HG02943 (cell line): Measurements from ENCODE around the gene TUBB3.
A peak's percentile ranks its signal among the peaks of the same experiment; 100 is the strongest.
"Not testable (repeated sequence)": the region's sequence is repeated elsewhere in the genome, so short reads cannot be mapped to it uniquely, and the experiment has no call there.

Experiments
- ATAC-seq: cut with Tn5 transposase; IDR thresholded peaks from one replicate; pipeline ENCODE4 v1.9.1; 2021; ENCODE audit warnings: mild to moderate bottlenecking, low read depth, moderate library complexity; ENCODE audit not compliant: unreplicated experiment

Gene TUBB3

DNA sequence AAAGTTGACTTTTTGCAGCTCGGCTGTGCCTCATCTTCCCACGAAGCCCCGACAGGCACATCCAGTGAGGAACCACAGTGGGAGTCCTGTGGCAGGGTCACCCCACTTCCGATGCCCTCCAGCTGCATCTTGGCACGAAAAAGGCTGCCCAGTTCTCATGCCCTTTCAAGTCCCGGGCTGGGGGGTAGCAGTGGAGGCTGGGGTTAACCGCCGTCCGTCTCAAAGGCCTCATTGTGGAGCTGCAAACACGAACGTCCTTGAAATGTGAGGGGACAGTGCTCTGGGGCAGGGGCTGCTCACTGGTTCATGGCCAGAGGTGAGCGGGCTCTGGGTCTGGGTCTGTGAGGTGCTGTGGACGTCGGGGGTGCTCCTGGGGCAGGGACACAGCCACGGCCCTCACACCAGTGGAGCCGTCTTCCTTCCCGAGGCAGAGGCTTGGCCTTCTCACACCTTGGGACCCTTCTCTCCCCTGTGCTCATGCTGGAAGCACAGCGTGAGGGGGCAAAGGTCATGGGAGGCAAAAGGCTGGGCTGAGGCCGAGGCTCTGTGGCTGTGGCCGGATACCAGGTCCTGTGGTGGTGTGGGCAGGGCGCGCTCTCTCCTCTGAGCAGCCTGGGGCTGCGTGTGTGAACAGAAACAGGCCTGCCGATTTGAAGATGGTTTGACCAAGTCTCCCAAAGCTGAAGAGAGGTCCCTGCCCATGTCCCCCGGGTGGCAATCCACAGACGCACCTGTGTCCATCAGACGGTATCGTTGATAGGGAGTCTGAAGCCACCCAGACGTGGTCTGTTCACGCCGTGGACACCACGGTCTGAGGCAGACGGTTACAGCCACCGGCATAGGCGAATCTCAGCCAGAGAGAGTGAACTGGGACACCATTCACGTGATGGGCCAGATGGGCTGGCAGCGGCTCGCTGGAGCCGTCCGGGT is 7.6 kb upstream of the TUBB3 start:
- ATAC-seq: no peak

DNA sequence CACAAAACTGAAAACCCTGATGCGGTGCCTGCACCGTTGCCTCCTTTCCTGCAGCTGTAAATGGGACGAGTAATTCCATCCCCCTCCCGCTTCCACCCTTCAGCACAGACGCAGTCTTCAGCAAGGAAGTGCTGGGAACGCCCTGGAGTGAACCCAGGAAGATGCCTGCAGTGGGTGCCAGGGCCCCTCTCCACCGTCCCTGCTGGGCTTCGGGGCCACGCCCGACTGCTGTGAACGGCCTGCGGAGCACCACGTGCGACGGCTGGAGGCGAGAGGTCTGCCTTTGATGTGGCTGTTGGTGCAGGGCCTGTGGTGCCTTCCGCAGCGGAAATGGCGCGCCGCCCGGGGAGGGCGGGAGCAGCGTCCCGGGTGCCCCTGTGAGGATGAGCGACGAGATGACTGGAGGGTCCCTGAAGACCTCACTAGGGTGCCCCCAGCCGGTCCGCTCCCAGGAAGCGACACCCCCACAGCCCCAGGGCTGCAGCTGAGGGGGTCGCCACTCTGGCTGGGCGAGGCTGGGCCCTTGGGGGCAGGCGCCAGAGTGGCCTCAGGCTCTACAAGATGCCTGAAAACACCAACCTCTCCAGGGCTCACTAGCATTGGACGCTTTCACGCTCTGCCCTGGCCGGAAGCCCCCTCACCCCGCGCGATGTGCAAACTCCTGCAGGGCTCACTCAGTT is 5.2 kb upstream of the TUBB3 start:
- ATAC-seq: peak; percentile 64

DNA sequence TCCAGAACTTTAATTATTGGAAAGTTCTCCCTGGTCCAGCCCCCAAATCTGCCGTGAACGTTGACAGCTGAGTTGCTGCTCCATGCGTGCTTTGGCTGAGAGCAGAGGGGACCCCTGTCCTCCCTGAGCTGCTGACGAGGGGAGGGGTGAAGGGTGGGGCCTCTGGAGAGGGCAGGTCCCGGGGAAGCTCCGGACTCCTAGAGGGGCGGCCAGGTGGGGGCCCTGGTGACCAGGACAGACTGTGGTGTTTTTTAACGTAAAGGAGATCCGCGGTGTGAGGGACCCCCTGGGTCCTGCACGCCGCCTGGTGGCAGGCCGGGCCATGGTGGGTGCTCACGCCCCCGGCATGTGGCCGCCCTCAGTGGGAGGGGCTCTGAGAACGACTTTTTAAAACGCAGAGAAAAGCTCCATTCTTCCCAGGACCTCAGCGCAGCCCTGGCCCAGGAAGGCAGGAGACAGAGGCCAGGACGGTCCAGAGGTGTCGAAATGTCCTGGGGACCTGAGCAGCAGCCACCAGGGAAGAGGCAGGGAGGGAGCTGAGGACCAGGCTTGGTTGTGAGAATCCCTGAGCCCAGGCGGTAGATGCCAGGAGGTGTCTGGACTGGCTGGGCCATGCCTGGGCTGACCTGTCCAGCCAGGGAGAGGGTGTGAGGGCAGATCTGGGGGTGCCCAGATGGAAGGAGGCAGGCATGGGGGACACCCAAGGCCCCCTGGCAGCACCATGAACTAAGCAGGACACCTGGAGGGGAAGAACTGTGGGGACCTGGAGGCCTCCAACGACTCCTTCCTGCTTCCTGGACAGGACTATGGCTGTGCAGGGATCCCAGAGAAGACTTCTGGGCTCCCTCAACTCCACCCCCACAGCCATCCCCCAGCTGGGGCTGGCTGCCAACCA is 4.4 kb upstream of the TUBB3 start, which contains the start of gene MC1R:
Gene MC1R (plus strand): TSS at position 410 of the 895 bp plus-strand sequence. CDS start 397 bp downstream, at position 807.
- ATAC-seq: no peak

DNA sequence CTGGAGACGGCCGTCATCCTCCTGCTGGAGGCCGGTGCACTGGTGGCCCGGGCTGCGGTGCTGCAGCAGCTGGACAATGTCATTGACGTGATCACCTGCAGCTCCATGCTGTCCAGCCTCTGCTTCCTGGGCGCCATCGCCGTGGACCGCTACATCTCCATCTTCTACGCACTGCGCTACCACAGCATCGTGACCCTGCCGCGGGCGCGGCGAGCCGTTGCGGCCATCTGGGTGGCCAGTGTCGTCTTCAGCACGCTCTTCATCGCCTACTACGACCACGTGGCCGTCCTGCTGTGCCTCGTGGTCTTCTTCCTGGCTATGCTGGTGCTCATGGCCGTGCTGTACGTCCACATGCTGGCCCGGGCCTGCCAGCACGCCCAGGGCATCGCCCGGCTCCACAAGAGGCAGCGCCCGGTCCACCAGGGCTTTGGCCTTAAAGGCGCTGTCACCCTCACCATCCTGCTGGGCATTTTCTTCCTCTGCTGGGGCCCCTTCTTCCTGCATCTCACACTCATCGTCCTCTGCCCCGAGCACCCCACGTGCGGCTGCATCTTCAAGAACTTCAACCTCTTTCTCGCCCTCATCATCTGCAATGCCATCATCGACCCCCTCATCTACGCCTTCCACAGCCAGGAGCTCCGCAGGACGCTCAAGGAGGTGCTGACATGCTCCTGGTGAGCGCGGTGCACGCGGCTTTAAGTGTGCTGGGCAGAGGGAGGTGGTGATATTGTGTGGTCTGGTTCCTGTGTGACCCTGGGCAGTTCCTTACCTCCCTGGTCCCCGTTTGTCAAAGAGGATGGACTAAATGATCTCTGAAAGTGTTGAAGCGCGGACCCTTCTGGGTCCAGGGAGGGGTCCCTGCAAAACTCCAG is 3.4 kb upstream of the TUBB3 start:
- ATAC-seq: no peak

DNA sequence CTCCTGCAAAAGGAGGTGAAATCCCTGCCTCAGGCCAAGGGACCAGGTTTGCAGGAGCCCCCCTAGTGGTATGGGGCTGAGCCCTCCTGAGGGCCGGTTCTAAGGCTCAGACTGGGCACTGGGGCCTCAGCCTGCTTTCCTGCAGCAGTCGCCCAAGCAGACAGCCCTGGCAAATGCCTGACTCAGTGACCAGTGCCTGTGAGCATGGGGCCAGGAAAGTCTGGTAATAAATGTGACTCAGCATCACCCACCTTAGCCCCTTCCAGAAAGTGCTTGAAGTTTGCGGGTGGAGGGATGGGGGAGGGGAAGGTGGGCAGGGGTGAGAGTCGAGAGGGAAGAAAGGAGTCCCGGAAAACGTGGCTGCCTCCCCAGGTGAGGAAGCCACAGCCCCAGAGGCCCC is 2.4 kb upstream of the TUBB3 start:
- no peak for ATAC-seq

DNA sequence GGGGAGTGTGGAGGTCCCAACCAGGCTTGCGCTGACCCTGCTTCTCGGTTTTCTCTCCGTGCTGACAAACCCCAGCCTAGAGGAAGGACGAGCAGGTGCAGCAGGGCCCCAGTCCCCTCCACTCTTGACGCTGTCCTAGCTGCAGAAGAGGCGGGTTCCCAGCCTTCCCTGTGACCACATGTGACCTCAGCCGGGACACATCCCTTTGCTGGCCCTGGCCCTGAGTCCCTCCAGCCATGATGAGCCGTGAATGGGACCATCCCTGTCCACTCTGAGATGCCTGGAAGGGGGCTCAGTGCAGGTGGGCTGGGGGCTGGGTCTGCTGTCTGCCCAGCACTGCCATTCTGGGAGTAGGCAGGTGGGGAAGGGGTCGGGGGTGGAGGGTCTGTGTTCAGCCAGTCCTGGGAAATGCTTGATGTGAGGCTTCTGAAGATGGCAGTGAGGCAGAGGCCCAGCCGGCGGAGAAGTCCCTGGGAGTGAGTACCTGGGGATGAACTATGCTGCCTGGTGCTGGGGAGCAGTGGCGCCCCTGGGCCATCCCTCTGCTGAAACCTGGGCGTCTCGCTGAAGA is 1.9 kb upstream of the TUBB3 start:
- no peak for ATAC-seq

DNA sequence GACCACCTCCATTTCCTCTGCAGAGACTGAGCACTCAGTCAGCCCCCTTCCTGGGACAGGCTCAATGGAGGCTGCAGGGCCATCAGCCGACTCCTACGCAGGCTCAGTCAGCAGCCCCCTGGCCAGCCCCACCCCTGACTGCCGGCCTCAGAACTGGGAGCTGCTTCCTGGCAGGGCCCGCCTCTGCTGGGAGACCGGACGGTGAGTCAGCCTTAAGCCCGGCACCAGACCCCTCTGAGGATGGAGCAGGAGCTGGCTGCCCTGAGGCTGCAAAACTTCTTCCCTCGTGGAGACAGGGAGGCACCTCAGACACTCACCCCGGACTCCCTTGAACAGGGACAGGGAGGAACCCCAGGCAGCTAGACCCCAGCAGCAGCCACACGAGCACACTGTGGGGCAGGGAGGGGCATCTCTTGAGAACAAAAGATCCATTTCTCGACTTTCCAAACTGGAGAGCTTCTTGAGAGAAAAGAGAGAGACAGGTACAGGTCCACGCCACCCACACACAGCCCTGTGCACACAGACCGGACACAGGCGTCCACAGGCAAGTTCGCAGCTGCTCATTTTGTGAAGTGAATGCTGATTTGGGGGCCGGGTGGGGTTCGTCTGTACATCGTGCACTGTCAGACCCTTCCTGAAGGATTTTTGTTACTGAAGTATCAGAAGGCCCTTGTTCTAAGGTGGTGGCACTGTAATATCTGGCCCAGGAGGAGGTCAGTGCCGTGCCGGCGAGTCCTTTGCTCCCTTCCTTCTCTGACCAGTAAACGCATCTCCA is 1.3 kb upstream of the TUBB3 start:
- no peak for ATAC-seq

DNA sequence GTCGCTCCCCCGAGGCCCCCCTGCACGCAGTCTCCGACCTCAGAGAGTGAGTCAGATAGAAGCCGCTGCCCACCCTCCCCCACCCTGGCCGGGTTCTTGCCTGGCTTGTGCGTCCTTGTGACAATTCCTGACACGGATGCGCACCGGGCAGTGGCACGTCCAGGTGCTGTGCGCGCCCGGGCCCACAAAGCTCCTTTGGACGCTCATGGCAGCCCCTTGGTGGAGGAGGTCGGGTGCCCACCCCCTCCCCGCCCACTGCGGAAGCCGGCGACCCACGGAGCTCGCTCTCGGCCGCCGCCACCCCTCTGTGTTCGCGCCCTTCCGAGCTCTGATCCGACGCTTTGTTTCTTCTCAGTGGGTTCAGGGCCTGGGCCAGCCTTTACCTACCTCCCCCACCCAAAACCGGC is 662 bp upstream of the TUBB3 start:
- no peak for ATAC-seq

DNA sequence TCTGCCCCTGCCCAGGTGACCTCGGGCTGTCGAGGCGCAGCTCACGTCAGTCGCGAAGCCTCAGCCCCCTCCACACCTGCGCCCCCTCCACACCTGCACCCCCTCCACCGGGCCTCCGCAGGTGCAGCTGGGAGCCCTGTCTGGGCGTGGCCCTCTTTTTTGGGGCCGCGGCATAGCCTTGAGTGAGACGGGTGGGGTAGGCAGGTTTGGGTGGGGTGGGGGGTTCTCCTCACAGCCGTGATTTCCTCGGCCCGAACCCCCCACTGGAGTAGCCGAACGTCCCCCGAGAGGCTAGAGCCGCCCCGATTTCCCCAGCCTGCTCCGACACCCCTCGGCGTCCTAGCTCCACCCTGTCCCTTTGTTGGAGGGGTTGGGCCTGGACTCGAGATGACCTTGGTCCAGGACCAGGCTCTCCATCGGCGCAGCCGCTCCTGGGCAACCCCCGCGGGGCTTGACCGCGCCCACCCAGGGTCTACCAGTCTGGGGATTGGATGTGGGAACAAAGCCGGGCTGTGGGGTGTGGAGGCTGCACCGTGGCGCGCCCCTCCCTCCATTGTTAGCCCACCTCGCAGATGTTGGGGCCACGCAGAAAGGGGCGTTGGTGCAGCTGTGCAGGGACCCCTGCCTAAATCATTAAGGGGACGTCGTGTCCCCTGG is 626 bp downstream of the TUBB3 start:
- no peak for ATAC-seq

DNA sequence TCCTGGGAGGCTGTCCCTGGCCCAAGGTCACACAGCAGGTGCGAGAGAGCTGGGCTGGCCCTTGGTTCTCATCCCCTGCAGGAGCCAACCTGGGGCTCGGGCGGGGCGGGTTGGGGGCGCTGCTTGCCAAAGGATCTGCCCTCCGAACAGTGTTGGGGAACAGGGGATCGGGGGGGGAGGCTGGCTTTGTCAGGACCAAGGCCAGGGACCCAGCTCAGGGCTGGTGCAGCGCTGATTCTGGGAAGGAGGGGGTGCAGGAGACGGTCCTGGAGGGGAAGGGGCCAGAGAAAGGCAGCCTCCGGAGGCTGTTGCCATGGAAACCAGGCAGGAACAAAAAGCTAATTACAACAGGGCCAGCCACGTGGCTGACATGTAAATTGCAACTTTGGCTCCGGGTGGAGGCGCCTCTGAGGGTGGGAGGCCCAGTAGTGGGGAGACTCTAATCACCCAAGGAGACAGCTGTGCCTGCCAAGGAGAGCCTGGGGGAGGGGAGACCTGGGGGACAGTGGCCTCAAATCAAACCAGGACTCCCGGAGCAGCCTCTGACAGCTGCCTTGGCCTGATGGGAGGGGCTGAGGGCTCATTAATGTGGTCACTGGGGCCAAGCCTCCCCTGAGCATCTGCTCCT is 1.3 kb downstream of the TUBB3 start:
- no peak for ATAC-seq

DNA sequence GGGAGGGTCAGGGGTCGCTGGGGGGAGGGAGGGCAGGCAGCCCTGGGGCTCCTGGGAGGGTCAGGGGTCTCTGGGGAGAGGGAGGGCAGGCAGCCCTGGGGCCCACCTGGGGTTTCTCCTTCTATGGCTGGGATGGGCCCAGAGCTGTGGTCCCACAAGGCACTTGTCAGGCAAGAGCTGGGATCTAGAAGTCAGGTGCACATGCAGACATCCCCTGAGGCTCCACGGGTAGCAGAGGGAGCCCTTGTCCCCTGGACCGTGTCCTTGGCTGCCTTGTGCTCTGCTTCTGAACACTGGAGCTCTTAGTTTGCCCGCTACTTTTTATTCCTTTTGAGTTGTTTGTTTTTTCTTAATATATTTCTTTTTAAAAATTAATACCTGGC is 1.8 kb downstream of the TUBB3 start:
- no peak for ATAC-seq

DNA sequence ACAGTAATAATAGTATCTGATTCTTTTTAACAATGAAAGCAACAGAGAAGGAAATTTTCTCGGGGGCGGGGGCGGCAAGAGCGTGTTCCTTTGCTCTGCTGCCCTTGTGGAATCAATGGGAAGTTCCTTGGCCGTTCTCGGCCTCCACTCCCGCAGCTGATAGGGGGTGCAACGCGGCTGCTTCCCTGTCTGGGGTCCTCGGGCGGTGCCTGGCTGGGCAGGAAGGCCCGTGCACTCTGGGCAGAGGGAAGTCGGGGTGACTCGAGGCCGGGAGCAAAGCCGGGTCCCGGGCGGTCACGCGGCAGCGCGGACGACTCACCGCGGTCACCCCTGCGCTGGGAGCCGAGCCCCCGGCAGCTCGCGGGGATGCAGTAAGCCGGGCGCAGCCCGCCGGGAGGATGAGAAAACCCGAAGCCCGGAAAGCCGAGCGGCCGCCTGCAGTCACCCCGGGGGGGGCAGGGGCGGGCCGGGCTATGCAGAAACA is 2.5 kb downstream of the TUBB3 start:
- peak; percentile 22 for ATAC-seq

DNA sequence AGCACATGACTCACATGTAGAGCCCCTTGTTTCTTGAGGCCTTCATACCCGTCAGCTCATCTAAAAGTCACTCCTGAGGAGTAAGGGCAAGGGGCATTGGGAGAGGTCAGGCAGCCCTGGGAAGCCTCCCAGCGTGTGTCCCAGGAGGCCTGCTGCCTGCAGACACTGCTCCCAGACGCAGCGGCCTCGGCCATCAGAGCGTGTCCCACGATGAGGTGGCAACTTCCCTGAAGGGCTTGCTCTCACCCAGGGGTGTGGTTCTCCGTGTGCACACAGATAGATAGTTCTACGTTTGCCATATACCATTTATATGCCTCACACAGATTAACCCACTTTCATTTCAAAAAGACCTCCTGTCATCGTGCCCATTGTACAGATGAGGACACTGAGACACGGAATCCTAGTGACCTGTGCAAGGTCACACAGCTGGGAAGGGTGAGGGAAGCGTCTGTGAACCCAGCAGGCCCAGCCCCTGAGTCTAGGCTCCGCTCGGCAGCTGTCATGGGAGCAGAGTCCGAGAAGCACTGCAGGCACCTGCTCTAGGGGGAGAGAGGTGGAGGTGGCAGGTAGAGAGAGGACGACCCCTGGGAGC is 8.3 kb downstream of the TUBB3 start:
- ATAC-seq: no peak

DNA sequence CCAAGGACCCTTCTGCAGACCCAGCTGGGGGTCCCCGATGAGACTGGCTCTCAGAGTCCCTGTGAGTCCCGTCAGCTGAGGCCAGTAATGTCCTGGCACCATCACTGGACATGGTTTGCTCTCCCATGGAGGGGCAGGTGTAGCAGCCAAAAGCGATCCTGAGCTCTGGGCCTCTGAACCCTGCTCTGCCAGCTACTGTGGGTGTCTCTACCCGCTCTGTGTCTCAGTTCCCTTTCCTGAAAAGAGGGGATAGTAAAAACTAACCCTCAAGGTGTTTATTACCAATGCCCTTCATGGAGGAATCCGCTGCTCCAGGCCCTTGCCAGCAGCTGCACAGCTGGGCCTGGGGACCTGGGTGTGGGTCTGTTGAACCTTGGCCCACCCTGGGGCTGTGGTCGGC is 8.8 kb downstream of the TUBB3 start:
- ATAC-seq: no peak

DNA sequence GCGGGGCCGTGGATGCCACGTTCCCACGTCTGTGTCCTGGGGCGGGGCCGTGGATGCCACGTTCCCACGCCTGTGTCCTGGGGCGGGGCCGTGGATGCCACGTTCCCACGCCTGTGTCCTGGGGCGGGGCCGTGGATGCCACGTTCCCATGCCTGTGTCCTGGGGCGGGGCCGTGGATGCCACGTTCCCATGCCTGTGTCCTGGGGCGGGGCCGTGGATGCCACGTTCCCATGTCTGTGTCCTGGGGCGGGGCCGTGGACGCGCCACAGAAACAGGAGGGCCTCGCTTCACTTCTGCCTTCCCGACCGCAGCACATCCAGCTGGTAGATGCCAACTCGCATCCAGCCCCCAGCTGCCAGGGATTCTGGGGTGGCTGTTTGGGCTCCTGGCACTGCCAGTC is 10.9 kb downstream of the TUBB3 start:
- ATAC-seq: not testable (repeated sequence)

DNA sequence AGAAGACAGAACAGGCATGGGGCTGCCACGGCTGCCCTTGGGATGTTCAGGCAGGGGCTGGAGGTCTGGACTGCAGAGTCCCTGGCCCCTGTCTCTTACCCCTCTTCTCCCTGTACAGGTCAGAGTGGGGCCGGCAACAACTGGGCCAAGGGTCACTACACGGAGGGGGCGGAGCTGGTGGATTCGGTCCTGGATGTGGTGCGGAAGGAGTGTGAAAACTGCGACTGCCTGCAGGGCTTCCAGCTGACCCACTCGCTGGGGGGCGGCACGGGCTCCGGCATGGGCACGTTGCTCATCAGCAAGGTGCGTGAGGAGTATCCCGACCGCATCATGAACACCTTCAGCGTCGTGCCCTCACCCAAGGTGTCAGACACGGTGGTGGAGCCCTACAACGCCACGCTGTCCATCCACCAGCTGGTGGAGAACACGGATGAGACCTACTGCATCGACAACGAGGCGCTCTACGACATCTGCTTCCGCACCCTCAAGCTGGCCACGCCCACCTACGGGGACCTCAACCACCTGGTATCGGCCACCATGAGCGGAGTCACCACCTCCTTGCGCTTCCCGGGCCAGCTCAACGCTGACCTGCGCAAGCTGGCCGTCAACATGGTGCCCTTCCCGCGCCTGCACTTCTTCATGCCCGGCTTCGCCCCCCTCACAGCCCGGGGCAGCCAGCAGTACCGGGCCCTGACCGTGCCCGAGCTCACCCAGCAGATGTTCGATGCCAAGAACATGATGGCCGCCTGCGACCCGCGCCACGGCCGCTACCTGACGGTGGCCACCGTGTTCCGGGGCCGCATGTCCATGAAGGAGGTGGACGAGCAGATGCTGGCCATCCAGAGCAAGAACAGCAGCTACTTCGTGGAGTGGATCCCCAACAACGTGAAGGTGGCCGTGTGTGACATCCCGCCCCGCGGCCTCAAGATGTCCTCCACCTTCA is 11.7 kb downstream of the TUBB3 start:
- no peak for ATAC-seq
